Activated naive CD8-positive, alpha-beta T cell treated with anti-CD3 and anti-CD28 coated beads, Interleukin-2, amount 50 U/mL, for 24 hours (primary cell): ENCODE measurements around the gene SUPT20HL2.
"Not testable (repeated sequence)": the region's sequence is repeated elsewhere in the genome, so short reads cannot be mapped to it uniquely, and the experiment has no call there.

Source experiments
- ATAC-seq: fragments of 150-1000 bp; cut with Tn5 transposase; one replicate; pipeline ENCODE4 v1.10.0; 2021
- DNase-seq: peaks from one replicate; pipeline ENCODE4 v3.0.0; 2021
- H3K27ac Mint-ChIP-seq: one replicate; pipeline ENCODE4 v1.8.0; 2021; ENCODE audit warnings: mild to moderate bottlenecking, mixed read lengths
- H3K27me3 Mint-ChIP-seq: one replicate; pipeline ENCODE4 v1.8.0; 2021; ENCODE audit warnings: mixed read lengths
- H3K36me3 Mint-ChIP-seq: one replicate; pipeline ENCODE4 v1.8.0; 2021; ENCODE audit warnings: low read depth, mixed read lengths
- H3K4me1 Mint-ChIP-seq: one replicate; pipeline ENCODE4 v1.8.0; 2021; ENCODE audit warnings: mixed read lengths
- H3K4me3 Mint-ChIP-seq: one replicate; pipeline ENCODE4 v1.8.0; 2021; ENCODE audit warnings: mild to moderate bottlenecking, moderate library complexity, mixed read lengths
- H3K9me3 Mint-ChIP-seq: one replicate; pipeline ENCODE4 v1.8.0; 2021; ENCODE audit warnings: mixed read lengths

The SUPT20HL2 gene

DNA sequence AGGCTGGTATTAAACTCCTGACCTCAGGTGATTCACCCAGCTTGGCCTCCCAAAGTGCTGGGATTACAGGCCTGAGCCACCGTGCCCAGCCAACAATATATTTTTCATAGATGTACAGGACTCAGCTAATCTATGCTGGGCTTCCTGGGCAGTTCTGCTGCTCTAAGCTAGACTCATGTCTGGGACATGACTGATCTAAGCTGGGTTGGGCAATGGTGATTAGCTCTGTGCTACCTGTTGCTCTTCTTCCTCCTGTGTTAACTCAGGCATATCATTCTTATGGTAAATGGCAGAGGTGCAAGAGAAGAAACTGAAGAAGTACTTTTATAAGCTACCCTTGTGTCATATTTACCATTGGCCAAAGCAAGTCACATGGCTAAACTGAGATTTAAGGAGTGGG lies 11.4 kb upstream of the SUPT20HL2 start:
- H3K9me3 Mint-ChIP-seq: no peaks in the 10 kb centered on the region
- peaks cover 5% of the 10 kb centered on the region for H3K27me3 Mint-ChIP-seq
- ATAC-seq (no peak), DNase-seq (no peak)
- no peak overlapping the region for H3K4me3 Mint-ChIP-seq
- no peaks in the 10 kb centered on the region for H3K36me3 Mint-ChIP-seq
- no peak overlapping the region for H3K27ac Mint-ChIP-seq
- no peaks in the 10 kb centered on the region for H3K4me1 Mint-ChIP-seq

GRCh38 chrX:24321741-24322395 lies 8.0 kb upstream of the SUPT20HL2 start:
- Mint-ChIP-seq H3K4me1 (no peaks in the 10 kb centered on the region), H3K4me3 (no peak overlapping the region), H3K27me3 (peaks cover 3% of the 10 kb centered on the region), H3K36me3 (no peaks in the 10 kb centered on the region), H3K27ac (no peak overlapping the region), H3K9me3 (no peaks in the 10 kb centered on the region)
- no peak for DNase-seq
- no peak for ATAC-seq

GRCh38 chrX:24317567-24317966 lies 3.7 kb upstream of the SUPT20HL2 start:
- Mint-ChIP-seq H3K4me1 (no peaks in the 10 kb centered on the region), H3K27me3 (peaks cover 2% of the 10 kb centered on the region), H3K4me3 (no peak overlapping the region), H3K9me3 (no peaks in the 10 kb centered on the region), H3K36me3 (no peaks in the 10 kb centered on the region), H3K27ac (no peak overlapping the region)
- DNase-seq (no peak), ATAC-seq (no peak)

DNA sequence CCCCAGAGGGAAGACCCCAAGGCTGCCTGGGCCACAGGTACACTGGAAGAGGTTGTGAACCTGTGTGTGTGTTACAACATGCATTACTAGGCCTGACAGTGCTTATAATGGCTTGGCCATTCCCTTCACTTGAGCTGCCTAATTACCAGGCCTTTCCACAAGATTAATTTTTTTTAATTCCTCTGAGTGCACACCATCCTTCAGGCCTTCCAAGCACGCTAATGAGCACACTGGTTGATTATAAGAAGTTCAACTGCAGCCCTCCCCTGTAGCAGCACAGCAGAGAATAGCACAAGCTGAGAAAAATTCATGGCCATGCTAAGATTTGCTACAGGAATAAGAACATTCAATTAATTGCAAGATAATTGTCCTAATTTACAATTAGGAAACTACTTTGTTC lies 2.2 kb upstream of the SUPT20HL2 start:
- no peak for DNase-seq
- no peak for ATAC-seq
- Mint-ChIP-seq H3K36me3 (no peaks in the 10 kb centered on the region), H3K27me3 (peaks cover 2% of the 10 kb centered on the region), H3K4me1 (no peaks in the 10 kb centered on the region), H3K4me3 (no peak overlapping the region), H3K27ac (no peak overlapping the region), H3K9me3 (no peaks in the 10 kb centered on the region)

DNA sequence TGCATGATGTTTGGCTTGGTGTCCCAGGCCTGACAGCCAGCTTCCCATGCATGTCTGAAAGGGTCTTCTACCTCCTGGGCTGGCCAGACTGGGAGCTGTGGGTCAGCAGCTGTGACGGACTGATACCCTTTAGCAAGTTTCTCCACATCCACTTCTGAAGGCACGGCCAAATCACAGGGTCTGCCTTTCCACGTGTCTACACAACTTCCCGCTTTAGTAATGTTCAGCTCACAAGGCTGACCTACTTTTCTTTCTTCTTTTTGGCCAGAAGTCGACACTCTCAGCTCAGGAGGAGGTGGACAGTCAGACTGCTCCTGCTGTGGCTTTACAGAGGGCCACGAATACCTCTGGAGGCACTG lies 1.6 kb downstream of the SUPT20HL2 start:
- not testable (repeated sequence) for H3K4me1 Mint-ChIP-seq, ATAC-seq, H3K27ac Mint-ChIP-seq, H3K4me3 Mint-ChIP-seq, H3K36me3 Mint-ChIP-seq, H3K27me3 Mint-ChIP-seq, DNase-seq, H3K9me3 Mint-ChIP-seq

DNA sequence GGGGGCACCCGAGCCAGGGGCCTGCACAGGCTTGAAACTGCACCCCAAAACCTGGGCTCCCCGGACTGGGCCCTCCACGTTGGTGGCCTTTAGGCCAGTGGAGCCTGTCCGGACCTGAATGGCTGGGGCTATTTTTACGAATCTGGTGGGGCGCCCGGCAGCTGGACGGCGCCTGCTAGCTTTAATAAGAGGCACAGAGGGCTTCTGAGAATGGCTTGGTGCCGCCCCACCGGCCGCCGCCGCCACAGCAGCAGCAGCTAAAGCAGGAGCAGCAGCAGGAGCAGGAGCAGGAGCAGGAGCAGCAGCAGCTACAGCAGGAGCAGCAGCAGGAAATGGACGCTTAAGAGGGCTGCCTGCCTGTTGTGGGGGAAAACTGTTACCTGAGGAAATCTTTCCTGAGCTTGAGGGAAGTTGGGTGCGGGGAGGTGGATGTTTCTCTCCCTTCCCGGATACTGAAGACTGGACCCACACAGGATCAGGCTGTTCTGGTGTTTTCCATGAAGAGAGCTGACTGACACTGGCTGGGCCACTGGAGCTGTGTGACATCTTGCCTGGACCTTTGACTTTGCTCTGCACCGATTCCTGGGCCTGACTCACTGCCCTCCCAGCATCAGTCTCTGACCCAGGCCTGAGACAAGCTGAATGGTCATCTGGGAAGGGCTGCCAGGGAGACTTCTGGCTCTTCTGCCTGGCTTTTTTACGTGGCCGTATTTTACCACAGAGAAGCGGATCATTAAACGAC lies 2.2 kb downstream of the SUPT20HL2 start:
- not testable (repeated sequence) for H3K27me3 Mint-ChIP-seq, H3K4me3 Mint-ChIP-seq, DNase-seq, H3K4me1 Mint-ChIP-seq, H3K36me3 Mint-ChIP-seq, H3K9me3 Mint-ChIP-seq, H3K27ac Mint-ChIP-seq, ATAC-seq

DNA sequence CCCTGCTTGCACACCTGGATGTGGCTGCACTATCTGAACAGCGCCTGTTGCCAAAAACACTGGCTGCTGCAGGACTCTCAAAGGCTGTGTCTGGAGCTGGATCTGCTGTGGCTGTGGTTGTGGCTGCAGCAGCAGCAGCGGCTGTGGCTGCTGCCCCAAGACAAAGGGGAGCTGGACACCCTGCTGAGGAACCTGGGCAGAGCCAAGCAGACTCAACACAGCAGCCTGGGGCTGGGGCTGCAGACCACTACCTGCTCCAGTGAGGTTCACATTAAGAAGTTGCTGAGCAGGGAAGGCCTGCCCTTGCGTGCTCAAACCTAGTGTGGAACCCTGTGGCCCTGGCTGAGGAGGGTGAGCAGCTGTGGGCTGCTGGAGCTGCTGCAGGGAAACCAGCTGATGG lies 3.0 kb downstream of the SUPT20HL2 start:
- H3K4me1 Mint-ChIP-seq, H3K36me3 Mint-ChIP-seq, DNase-seq, H3K4me3 Mint-ChIP-seq, H3K27ac Mint-ChIP-seq, H3K27me3 Mint-ChIP-seq, H3K9me3 Mint-ChIP-seq, ATAC-seq: not testable (repeated sequence)

DNA sequence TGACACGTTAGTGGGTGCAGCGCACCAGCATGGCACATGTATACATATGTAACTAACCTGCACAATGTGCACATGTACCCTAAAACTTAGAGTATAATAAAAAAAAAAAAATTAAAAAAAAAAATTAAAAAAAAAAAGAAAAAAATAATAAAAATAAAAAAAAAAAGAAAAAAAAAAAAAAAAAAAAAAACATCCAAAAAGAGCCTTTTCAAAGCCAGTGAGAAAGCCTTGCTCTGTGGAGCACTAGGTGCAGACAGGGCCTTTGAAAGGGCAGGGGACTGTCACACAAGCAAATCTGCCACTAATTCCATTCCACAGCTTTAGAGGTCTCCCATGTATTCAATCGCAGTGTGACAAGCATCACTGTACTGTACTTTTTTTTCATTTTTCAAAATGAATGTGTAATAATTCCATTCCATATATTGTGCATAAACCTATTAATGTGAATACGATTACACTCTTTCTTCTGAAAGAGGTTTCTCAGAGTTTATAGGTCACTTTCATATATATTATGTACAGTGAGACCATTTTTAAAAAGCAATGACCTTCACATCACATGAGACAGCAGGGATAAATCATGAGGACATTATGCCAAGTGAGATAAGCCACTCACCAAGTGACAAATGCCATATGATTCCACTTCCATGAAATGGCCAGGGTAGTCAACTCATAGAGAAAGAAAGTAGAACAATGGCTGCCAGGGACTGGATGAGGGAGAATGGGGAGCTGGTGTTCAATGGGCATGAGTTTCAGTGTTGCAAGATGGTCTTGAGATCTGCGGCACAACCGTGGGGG lies 4.1 kb downstream of the SUPT20HL2 start:
- not testable (repeated sequence) for H3K4me3 Mint-ChIP-seq, H3K36me3 Mint-ChIP-seq

GRCh38 chrX:24308803-24309202 lies 5.1 kb downstream of the SUPT20HL2 start:
- not testable (repeated sequence) for H3K4me3 Mint-ChIP-seq, DNase-seq, H3K27ac Mint-ChIP-seq, H3K27me3 Mint-ChIP-seq, H3K36me3 Mint-ChIP-seq, H3K9me3 Mint-ChIP-seq, H3K4me1 Mint-ChIP-seq
- peak; percentile 52 for ATAC-seq

More for the DNA sequence above, 4.1 kb downstream of the SUPT20HL2 start:
- not testable (repeated sequence) for H3K27me3 Mint-ChIP-seq, DNase-seq, H3K9me3 Mint-ChIP-seq, H3K27ac Mint-ChIP-seq, H3K4me1 Mint-ChIP-seq, ATAC-seq

DNA sequence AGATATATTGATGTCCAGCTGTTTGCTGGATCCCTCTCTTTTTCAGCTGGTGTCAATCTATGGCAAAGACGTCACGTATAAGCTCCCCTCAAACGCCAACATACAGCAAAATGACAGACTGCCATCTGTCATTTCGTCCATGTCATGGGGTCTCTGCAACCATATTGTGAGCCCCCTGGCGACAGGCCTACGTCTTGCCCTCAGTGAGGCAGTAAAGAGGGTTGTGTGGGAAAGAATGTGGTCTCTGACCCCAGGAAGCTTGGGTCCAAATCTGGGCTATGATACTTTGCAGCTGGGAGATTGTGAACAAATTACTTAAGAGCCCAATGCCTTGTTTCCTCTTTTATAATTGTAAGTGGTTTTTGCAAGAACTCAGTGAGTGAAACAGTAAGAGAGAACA lies 7.4 kb downstream of the SUPT20HL2 start:
- Mint-ChIP-seq H3K9me3 (no peaks in the 10 kb centered on the region), H3K36me3 (no peaks in the 10 kb centered on the region), H3K27me3 (peaks cover 1% of the 10 kb centered on the region), H3K4me1 (peaks cover 2% of the 10 kb centered on the region), H3K27ac (no peak overlapping the region), H3K4me3 (no peak overlapping the region)
- no peak for DNase-seq
- ATAC-seq: no peak

DNA sequence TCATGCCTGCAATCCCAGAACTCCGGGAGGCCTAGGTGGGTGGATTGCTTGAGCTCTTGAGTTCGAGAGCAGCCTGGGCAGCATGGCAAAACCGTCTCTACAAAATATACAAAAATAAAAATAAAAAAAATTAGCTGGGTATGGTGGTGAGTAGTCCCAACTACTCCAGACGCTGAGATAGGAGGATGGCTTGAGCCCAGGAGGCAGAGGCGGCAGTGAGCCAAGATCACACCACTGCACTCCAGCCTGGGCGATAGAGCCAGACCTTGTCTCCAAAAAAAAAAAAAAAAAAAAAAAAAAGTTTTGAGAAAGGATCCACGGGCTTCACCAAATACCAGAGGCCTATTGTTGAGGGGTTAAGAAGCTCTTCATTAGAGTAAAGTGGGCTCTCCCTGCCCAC lies 8.0 kb downstream of the SUPT20HL2 start:
- H3K36me3 Mint-ChIP-seq: no peaks in the 10 kb centered on the region
- DNase-seq (no peak), ATAC-seq (no peak)
- H3K4me1 Mint-ChIP-seq: peaks cover 2% of the 10 kb centered on the region
- H3K4me3 Mint-ChIP-seq: no peak overlapping the region
- H3K9me3 Mint-ChIP-seq: no peaks in the 10 kb centered on the region
- peaks cover 1% of the 10 kb centered on the region for H3K27me3 Mint-ChIP-seq
- H3K27ac Mint-ChIP-seq: no peak overlapping the region

GRCh38 chrX:24301806-24302205 lies 12.1 kb downstream of the SUPT20HL2 start:
- no peak overlapping the region for H3K27ac Mint-ChIP-seq
- H3K27me3 Mint-ChIP-seq: peaks cover 3% of the 10 kb centered on the region
- H3K4me3 Mint-ChIP-seq: no peak overlapping the region
- ATAC-seq (no peak), DNase-seq (no peak)
- no peaks in the 10 kb centered on the region for H3K4me1 Mint-ChIP-seq
- H3K9me3 Mint-ChIP-seq: no peaks in the 10 kb centered on the region
- no peaks in the 10 kb centered on the region for H3K36me3 Mint-ChIP-seq

DNA sequence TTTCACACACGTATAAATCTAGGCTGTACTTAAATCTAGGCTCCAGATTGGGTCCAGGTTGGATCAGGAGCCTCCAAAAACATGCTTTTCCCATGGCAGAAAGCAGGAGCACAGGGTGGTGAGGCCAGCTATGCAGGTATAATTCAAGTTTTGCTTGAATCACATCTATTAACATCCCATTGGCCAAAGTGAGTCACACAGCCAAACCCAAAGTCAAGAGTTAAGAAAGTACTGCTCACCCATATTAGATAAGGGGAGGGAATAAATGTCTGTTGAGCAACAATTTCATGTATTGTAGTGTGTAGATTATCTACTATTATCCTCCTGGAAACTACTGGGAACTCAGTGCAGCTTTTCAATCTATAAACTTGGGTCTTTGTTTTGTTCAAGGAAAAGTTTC lies 12.8 kb downstream of the SUPT20HL2 start:
- ATAC-seq (no peak), DNase-seq (no peak)
- no peaks in the 10 kb centered on the region for H3K9me3 Mint-ChIP-seq
- no peak overlapping the region for H3K27ac Mint-ChIP-seq
- no peak overlapping the region for H3K4me3 Mint-ChIP-seq
- no peaks in the 10 kb centered on the region for H3K4me1 Mint-ChIP-seq
- H3K36me3 Mint-ChIP-seq: no peaks in the 10 kb centered on the region
- peaks cover 2% of the 10 kb centered on the region for H3K27me3 Mint-ChIP-seq

- Mint-ChIP-seq H3K9me3 (no peaks in the 10 kb centered on the region), H3K27ac (no peak overlapping the region), H3K4me1 (no peaks in the 10 kb centered on the region), H3K36me3 (no peaks in the 10 kb centered on the region), H3K27me3 (peaks cover 2% of the 10 kb centered on the region), H3K4me3 (no peak overlapping the region)
- DNase-seq (no peak), ATAC-seq (no peak)
These were observed 15.7 kb downstream of the SUPT20HL2 start for GRCh38 chrX:24298191-24298590.

GRCh38 chrX:24294619-24295018 lies 19.2 kb downstream of the SUPT20HL2 start:
- Mint-ChIP-seq H3K4me1 (no peaks in the 10 kb centered on the region), H3K27me3 (peaks cover 2% of the 10 kb centered on the region), H3K36me3 (no peaks in the 10 kb centered on the region), H3K9me3 (no peaks in the 10 kb centered on the region), H3K27ac (no peak overlapping the region), H3K4me3 (no peak overlapping the region)
- DNase-seq: peak; percentile 23
- no peak for ATAC-seq
